Astrocyte of the spinal cord (primary cell): ENCODE data around the gene UGT1A6.

ENCODE experiments used
- DNase-seq: peaks from one replicate; pipeline ENCODE4 v3.0.0; 2011; ENCODE audit warnings: low read depth, low spot score
- H3K4me3 ChIP-seq: 2 replicates; pipeline ENCODE4 v1.5.1; 2011; ENCODE audit warnings: low read depth, mild to moderate bottlenecking, low read length, moderate library complexity
- CTCF ChIP-seq: IDR thresholded peaks from 2 replicates; pipeline ENCODE4 v1.5.1; 2012; ENCODE audit warnings: low read depth, mild to moderate bottlenecking, low read length, inconsistent platforms
- in situ Hi-C: cut with HindIII; loops from 2 replicates; pipeline ENCODE4 v1.10.0; 2017; ENCODE audit warnings: low sequenced_read_pairs

The UGT1A6 gene

GRCh38 chr2:233811087-233811486, 118.4 kb downstream of the UGT1A6 start:
- H3K4me3 ChIP-seq: no peak overlapping the region
- no peak for TF ChIP-seq CTCF
- no peak for DNase-seq
- in situ Hi-C loops: no loop called here

GRCh38 chr2:233811732-233812131, 119.0 kb downstream of the UGT1A6 start:
- no peak overlapping the region for H3K4me3 ChIP-seq
- in situ Hi-C loops: no loop called here
- no peak for TF ChIP-seq CTCF
- DNase-seq: no peak

- no peak overlapping the region for H3K4me3 ChIP-seq
- in situ Hi-C loops: no loop called here
- no peak for DNase-seq
- TF ChIP-seq CTCF: no peak
Observed at GRCh38 chr2:233813236-233814055, 120.8 kb downstream of the UGT1A6 start.

- in situ Hi-C loops: no loop called here
- no peak for DNase-seq
- no peak overlapping the region for H3K4me3 ChIP-seq
- TF ChIP-seq CTCF: no peak
Observed at GRCh38 chr2:233814056-233814835, 121.6 kb downstream of the UGT1A6 start.

- DNase-seq: no peak
- in situ Hi-C loops: no loop called here
- TF ChIP-seq CTCF: no peak
- no peak overlapping the region for H3K4me3 ChIP-seq
Observed at GRCh38 chr2:233815861-233816260, 123.2 kb downstream of the UGT1A6 start.

- in situ Hi-C loops: no loop called here
- no peak for DNase-seq
- TF ChIP-seq CTCF: no peak
- no peak overlapping the region for H3K4me3 ChIP-seq
Observed at GRCh38 chr2:233816334-233816733, 123.6 kb downstream of the UGT1A6 start.
